ENCODE data around the gene SLC19A1.
"Not testable (repeated sequence)": the region's sequence is repeated elsewhere in the genome, so short reads cannot be mapped to it uniquely, and the experiment has no call there.

Gene SLC19A1

GRCh38 chr21:45535341-45536081 is 6.7 kb downstream of the SLC19A1 start:
- H3K4me3 ChIP-seq (replicated peaks in 1 of 2; ENCODE audit: low read depth in 2 of 2, low read length in 2 of 2), result no peak overlapping the region
- no peak for TF ChIP-seq CTCF (IDR thresholded peaks at IDR 0.05; ENCODE audit: low read depth, low read length)
- DNase-seq (ENCODE audit: low read depth in 2 of 2), result no peak

- peak in 1 of 2 donors; percentile 38 for DNase-seq (ENCODE audit: low read depth in 2 of 2)
- no peak for TF ChIP-seq CTCF (IDR thresholded peaks at IDR 0.05; ENCODE audit: low read depth, low read length)
- H3K4me3 ChIP-seq (replicated peaks in 1 of 2; ENCODE audit: low read depth in 2 of 2, low read length in 2 of 2), result no peak overlapping the region
Observed at GRCh38 chr21:45534636-45535331, 7.5 kb downstream of the SLC19A1 start.

- H3K4me3 ChIP-seq (replicated peaks in 1 of 2; ENCODE audit: low read depth in 2 of 2, low read length in 2 of 2), result no peak overlapping the region
- TF ChIP-seq CTCF (IDR thresholded peaks at IDR 0.05; ENCODE audit: low read depth, low read length), result no peak
- no peak for DNase-seq (ENCODE audit: low read depth in 2 of 2)
Observed at GRCh38 chr21:45533846-45534635, 8.2 kb downstream of the SLC19A1 start.

- no peak overlapping the region for H3K4me3 ChIP-seq (replicated peaks in 1 of 2; ENCODE audit: low read depth in 2 of 2, low read length in 2 of 2)
- no peak for DNase-seq (ENCODE audit: low read depth in 2 of 2)
- TF ChIP-seq CTCF (IDR thresholded peaks at IDR 0.05; ENCODE audit: low read depth, low read length), result no peak
Observed at GRCh38 chr21:45533361-45533845, 8.8 kb downstream of the SLC19A1 start.

GRCh38 chr21:45532826-45533360 is 9.3 kb downstream of the SLC19A1 start:
- DNase-seq (ENCODE audit: low read depth in 2 of 2), result no peak
- no peak overlapping the region for H3K4me3 ChIP-seq (replicated peaks in 1 of 2; ENCODE audit: low read depth in 2 of 2, low read length in 2 of 2)
- TF ChIP-seq CTCF (IDR thresholded peaks at IDR 0.05; ENCODE audit: low read depth, low read length), result no peak

- H3K4me3 ChIP-seq (replicated peaks in 1 of 2; ENCODE audit: low read depth in 2 of 2, low read length in 2 of 2), result no peak overlapping the region
- no peak for DNase-seq (ENCODE audit: low read depth in 2 of 2)
- TF ChIP-seq CTCF (IDR thresholded peaks at IDR 0.05; ENCODE audit: low read depth, low read length), result no peak
Observed at GRCh38 chr21:45531393-45532215, 10.6 kb downstream of the SLC19A1 start.

- H3K4me3 ChIP-seq (replicated peaks in 1 of 2; ENCODE audit: low read depth in 2 of 2, low read length in 2 of 2); DNase-seq (ENCODE audit: low read depth in 2 of 2): not testable (repeated sequence)
Observed at GRCh38 chr21:45531114-45531392, 11.2 kb downstream of the SLC19A1 start.
